ENCODE measurements around the gene CCDC195.

Gene CCDC195

DNA sequence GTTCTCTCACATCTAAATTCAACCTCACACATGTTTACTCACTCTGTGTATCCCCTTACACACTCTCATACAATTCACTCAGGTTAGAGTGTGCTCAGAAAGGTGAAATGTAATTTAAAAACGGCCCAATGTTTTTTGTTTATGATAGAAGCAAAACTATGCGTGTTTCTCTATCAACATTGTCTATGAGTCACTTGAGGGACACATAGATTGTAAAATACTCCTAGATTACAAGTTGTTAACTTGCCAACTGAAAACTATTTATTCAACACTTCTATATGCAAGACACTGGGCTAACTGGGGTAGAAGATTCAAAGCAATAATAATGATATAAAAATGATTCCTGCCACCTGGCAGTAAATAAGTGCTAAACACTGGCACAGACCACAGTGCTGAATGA lies 24.6 kb downstream of the CCDC195 start:
- H4K20me1 ChIP-seq (ENCODE audit: insufficient read depth, low read length, poor library complexity, severe bottlenecking): no peaks in the 10 kb centered on the region
- no peak overlapping the region for H3K4me2 ChIP-seq (ENCODE audit: low read depth, low read length, poor library complexity, severe bottlenecking)
- H3K27me3 ChIP-seq (ENCODE audit: insufficient read depth, low read length, poor library complexity, severe bottlenecking): no peaks in the 10 kb centered on the region
- H3K79me2 ChIP-seq (ENCODE audit: insufficient read depth, low read length): no peaks in the 10 kb centered on the region
- no peak overlapping the region for H2AFZ ChIP-seq (ENCODE audit: low read length)
- no peaks in the 10 kb centered on the region for H3F3A ChIP-seq (ENCODE audit: low read depth)
- TF ChIP-seq EZH2phosphoT487 (IDR thresholded peaks at IDR 0.05; ENCODE audit: borderline replicate concordance): no peak
- TF ChIP-seq, protein P1, sequence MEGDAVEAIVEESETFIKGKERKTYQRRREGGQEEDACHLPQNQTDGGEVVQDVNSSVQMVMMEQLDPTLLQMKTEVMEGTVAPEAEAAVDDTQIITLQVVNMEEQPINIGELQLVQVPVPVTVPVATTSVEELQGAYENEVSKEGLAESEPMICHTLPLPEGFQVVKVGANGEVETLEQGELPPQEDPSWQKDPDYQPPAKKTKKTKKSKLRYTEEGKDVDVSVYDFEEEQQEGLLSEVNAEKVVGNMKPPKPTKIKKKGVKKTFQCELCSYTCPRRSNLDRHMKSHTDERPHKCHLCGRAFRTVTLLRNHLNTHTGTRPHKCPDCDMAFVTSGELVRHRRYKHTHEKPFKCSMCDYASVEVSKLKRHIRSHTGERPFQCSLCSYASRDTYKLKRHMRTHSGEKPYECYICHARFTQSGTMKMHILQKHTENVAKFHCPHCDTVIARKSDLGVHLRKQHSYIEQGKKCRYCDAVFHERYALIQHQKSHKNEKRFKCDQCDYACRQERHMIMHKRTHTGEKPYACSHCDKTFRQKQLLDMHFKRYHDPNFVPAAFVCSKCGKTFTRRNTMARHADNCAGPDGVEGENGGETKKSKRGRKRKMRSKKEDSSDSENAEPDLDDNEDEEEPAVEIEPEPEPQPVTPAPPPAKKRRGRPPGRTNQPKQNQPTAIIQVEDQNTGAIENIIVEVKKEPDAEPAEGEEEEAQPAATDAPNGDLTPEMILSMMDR (conservative IDR thresholded peaks at IDR 0.05; ENCODE audit: low read length): no peak
- H3K9ac ChIP-seq (ENCODE audit: low read depth, low read length, poor library complexity, severe bottlenecking): no peak overlapping the region
- H3K9me2 ChIP-seq (replicated peaks; ENCODE audit: low read depth, low read length): no peaks in the 10 kb centered on the region
- H3K36me3 ChIP-seq (ENCODE audit: insufficient read depth, low read length): no peaks in the 10 kb centered on the region
- H3K9me3 ChIP-seq (ENCODE audit: insufficient read depth, low read depth, low read length): no peaks in the 10 kb centered on the region
- H3K4me3 ChIP-seq (ENCODE audit: low read length, poor library complexity, severe bottlenecking): no peak overlapping the region
- no peaks in the 10 kb centered on the region for H3K4me1 ChIP-seq (ENCODE audit: insufficient read depth, low read length, poor library complexity, severe bottlenecking)

DNA sequence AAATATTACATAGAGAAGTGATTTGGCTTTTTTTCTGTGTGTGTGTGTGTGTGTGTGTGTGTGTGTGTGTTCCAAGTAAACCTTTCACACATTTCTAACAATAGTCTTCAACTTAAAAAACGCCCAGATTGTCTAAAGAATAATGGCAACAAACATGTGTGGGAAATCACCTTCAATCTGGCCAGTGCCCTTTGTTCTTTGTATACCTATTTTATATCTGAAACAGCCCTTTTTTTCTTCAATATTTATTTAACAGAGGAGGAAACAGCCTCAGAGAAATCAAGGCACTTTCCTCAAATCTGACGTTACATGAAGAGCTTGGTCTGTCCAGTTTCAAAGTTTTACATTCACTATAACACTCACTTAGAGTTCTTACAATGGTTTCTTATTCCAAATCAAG lies 25.3 kb downstream of the CCDC195 start:
- TF ChIP-seq, protein P1 (conservative IDR thresholded peaks at IDR 0.05; ENCODE audit: low read length): no peak
- TF ChIP-seq EZH2phosphoT487 (IDR thresholded peaks at IDR 0.05; ENCODE audit: borderline replicate concordance): no peak
- no peaks in the 10 kb centered on the region for H3K79me2 ChIP-seq (ENCODE audit: insufficient read depth, low read length)

DNA sequence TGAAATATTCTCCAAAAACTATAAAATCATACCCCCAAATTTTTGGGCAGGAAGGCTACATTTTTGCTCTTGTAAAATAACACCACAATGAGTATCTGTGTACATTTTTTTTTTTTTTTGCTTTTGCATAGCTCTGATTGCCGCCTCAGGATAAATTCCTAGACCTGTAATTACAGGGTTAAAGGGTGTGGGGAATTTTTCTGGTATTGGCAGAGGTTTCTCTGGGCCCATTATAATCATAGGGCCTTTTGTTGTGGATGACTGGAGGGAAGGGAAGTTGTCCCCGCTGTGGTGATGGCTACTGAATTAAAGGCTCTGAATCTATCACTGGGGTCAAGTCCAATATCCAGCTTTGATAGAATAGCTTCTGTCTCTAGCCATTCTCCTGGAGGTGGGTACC lies 26.6 kb downstream of the CCDC195 start:
- no peaks in the 10 kb centered on the region for H3K27me3 ChIP-seq (ENCODE audit: insufficient read depth, low read length, poor library complexity, severe bottlenecking)
- no peaks in the 10 kb centered on the region for H4K20me1 ChIP-seq (ENCODE audit: insufficient read depth, low read length, poor library complexity, severe bottlenecking)
- H3K79me2 ChIP-seq (ENCODE audit: insufficient read depth, low read length): no peaks in the 10 kb centered on the region
- no peaks in the 10 kb centered on the region for H3F3A ChIP-seq (ENCODE audit: low read depth)
- no peaks in the 10 kb centered on the region for H3K9me2 ChIP-seq (replicated peaks; ENCODE audit: low read depth, low read length)
- H3K9ac ChIP-seq (ENCODE audit: low read depth, low read length, poor library complexity, severe bottlenecking): no peak overlapping the region
- no peak overlapping the region for H3K4me2 ChIP-seq (ENCODE audit: low read depth, low read length, poor library complexity, severe bottlenecking)
- no peak overlapping the region for H2AFZ ChIP-seq (ENCODE audit: low read length)
- no peaks in the 10 kb centered on the region for H3K36me3 ChIP-seq (ENCODE audit: insufficient read depth, low read length)
- H3K4me3 ChIP-seq (ENCODE audit: low read length, poor library complexity, severe bottlenecking): no peak overlapping the region
- no peak for TF ChIP-seq EZH2phosphoT487 (IDR thresholded peaks at IDR 0.05; ENCODE audit: borderline replicate concordance)
- TF ChIP-seq, protein P1 (conservative IDR thresholded peaks at IDR 0.05; ENCODE audit: low read length): no peak
- no peaks in the 10 kb centered on the region for H3K4me1 ChIP-seq (ENCODE audit: insufficient read depth, low read length, poor library complexity, severe bottlenecking)
- no peaks in the 10 kb centered on the region for H3K9me3 ChIP-seq (ENCODE audit: insufficient read depth, low read depth, low read length)

More for the DNA sequence above, 25.3 kb downstream of the CCDC195 start:
- Histone ChIP-seq H3F3A (ENCODE audit: low read depth) (no peaks in the 10 kb centered on the region), H3K9ac (ENCODE audit: low read depth, low read length, poor library complexity, severe bottlenecking) (no peak overlapping the region), H2AFZ (ENCODE audit: low read length) (no peak overlapping the region), H3K4me1 (ENCODE audit: insufficient read depth, low read length, poor library complexity, severe bottlenecking) (no peaks in the 10 kb centered on the region), H4K20me1 (ENCODE audit: insufficient read depth, low read length, poor library complexity, severe bottlenecking) (no peaks in the 10 kb centered on the region), H3K9me2 (replicated peaks; ENCODE audit: low read depth, low read length) (no peaks in the 10 kb centered on the region), H3K9me3 (ENCODE audit: insufficient read depth, low read depth, low read length) (no peaks in the 10 kb centered on the region), H3K4me3 (ENCODE audit: low read length, poor library complexity, severe bottlenecking) (no peak overlapping the region), H3K36me3 (ENCODE audit: insufficient read depth, low read length) (no peaks in the 10 kb centered on the region), H3K4me2 (ENCODE audit: low read depth, low read length, poor library complexity, severe bottlenecking) (no peak overlapping the region), H3K27me3 (ENCODE audit: insufficient read depth, low read length, poor library complexity, severe bottlenecking) (no peaks in the 10 kb centered on the region)

All from Loucy (cell line).